ENCODE results near the gene MAGI1. TPM values are rescaled to one million over a fixed set of nuclear protein-coding genes. Genes with fewer than 3 reads are reported as not detected.

MAGI1 gene
- total and polyA plus RNA-seq, 12 donors = 5.7 to 58.2 (median 37.7) TPM

- no peak for DNase-seq
- intact Hi-C loops (cut with DNase I) = loop anchor here in 4 of 10 donors (5.0 to 10.0 kb wide), 3 partner anchors 127 to 221 kb away; no protein-coding TSS in a partner anchor
Observed at GRCh38 chr3:65914032-65914739, 124.5 kb downstream of the MAGI1 start.

GRCh38 chr3:65912647-65913046 lies 126.1 kb downstream of the MAGI1 start:
- intact Hi-C loops (cut with DNase I) = loop anchor here in 4 of 10 donors (5.0 to 10.0 kb wide), 3 partner anchors 125 to 222 kb away; no protein-coding TSS in a partner anchor
- no peaks in the 10 kb centered on the region for H3K27me3 ChIP-seq
- H3K36me3 ChIP-seq = no peaks in the 10 kb centered on the region
- 98 to 100% methylated on average over 1 of the region's 1 CpG for WGBS, 2 donors
- peak overlapping the region in 1 of 10 donors; percentile 54 for H3K27ac ChIP-seq
- no peak for DNase-seq
- TF ChIP-seq CTCF (IDR thresholded peaks at IDR 0.05) = no peak
- no peak overlapping the region for H3K4me3 ChIP-seq
- peaks cover 0 to 48% (median 18%) of the 10 kb centered on the region in 9 donors for H3K4me1 ChIP-seq
- ATAC-seq = peak in 2 of 8 donors; percentile 35 to 39
- peaks cover 0 to 10% (median 5%) of the 10 kb centered on the region in 11 donors for H3K9me3 ChIP-seq

More at GRCh38 chr3:65914032-65914739, 124.5 kb downstream of the MAGI1 start:
- no peaks in the 10 kb centered on the region for H3K36me3 ChIP-seq
- peak in 4 of 8 donors; percentile 25 to 56 (median 44) for ATAC-seq
- H3K4me1 ChIP-seq = peaks cover 0 to 50% (median 18%) of the 10 kb centered on the region in 9 donors
- H3K27me3 ChIP-seq = no peaks in the 10 kb centered on the region
- peak in 4 of 9 donors; percentile 17 to 49 (median 40) for TF ChIP-seq CTCF (IDR thresholded peaks at IDR 0.05)
- H3K27ac ChIP-seq = no peak overlapping the region
- H3K9me3 ChIP-seq = peaks cover 0 to 12% (median 5%) of the 10 kb centered on the region in 11 donors
- 71 to 82% methylated on average over 5 of the region's 5 CpGs for WGBS, 2 donors
- no peak overlapping the region for H3K4me3 ChIP-seq

- no peak for TF ChIP-seq CTCF (IDR thresholded peaks at IDR 0.05)
- H3K4me1 ChIP-seq = peaks cover 0 to 40% (median 13%) of the 10 kb centered on the region in 9 donors
- 82 to 83% methylated on average over 4 of the region's 4 CpGs for WGBS, 2 donors
- intact Hi-C loops (cut with DNase I) = loop anchor here in 3 of 10 donors (10.0 kb wide), 2 partner anchors 114 to 124 kb away; no protein-coding TSS in a partner anchor
- no peaks in the 10 kb centered on the region for H3K36me3 ChIP-seq
- H3K27ac ChIP-seq = no peak overlapping the region
- DNase-seq = no peak
- no peak overlapping the region for H3K4me3 ChIP-seq
- H3K27me3 ChIP-seq = no peaks in the 10 kb centered on the region
- peak in 2 of 8 donors; percentile 55 to 62 for ATAC-seq
- no peaks in the 10 kb centered on the region for H3K9me3 ChIP-seq
Observed at GRCh38 chr3:65908588-65908987, 130.1 kb downstream of the MAGI1 start.

GRCh38 chr3:65907232-65908130 lies 131.2 kb downstream of the MAGI1 start:
- 76 to 85% methylated on average over 9 of the region's 9 CpGs for WGBS, 2 donors
- peaks cover 0 to 33% (median 8%) of the 10 kb centered on the region in 9 donors for H3K4me1 ChIP-seq
- no peak overlapping the region for H3K4me3 ChIP-seq
- intact Hi-C loops (cut with DNase I) = loop anchor here in 3 of 10 donors (10.0 kb wide), 2 partner anchors 113 to 123 kb away; no protein-coding TSS in a partner anchor
- no peaks in the 10 kb centered on the region for H3K9me3 ChIP-seq
- no peaks in the 10 kb centered on the region for H3K27me3 ChIP-seq
- no peaks in the 10 kb centered on the region for H3K36me3 ChIP-seq
- TF ChIP-seq CTCF (IDR thresholded peaks at IDR 0.05) = no peak
- no peak for ATAC-seq
- no peak overlapping the region for H3K27ac ChIP-seq
- no peak for DNase-seq
